ENCODE results near the gene SPINK8. TPM values are rescaled to one million over a fixed set of nuclear protein-coding genes. Genes with fewer than 3 reads are reported as not detected.

Gene SPINK8
- total and polyA plus RNA-seq, 12 donors, result not detected

- intact Hi-C loops (cut with DNase I), result loop anchor here in 7 of 10 donors (2.0 to 10.0 kb wide), 5 partner anchors 118 to 278 kb away; partner anchors contain the start of gene PFKFB4 (in 3 of the 7)
- TF ChIP-seq, protein P1, sequence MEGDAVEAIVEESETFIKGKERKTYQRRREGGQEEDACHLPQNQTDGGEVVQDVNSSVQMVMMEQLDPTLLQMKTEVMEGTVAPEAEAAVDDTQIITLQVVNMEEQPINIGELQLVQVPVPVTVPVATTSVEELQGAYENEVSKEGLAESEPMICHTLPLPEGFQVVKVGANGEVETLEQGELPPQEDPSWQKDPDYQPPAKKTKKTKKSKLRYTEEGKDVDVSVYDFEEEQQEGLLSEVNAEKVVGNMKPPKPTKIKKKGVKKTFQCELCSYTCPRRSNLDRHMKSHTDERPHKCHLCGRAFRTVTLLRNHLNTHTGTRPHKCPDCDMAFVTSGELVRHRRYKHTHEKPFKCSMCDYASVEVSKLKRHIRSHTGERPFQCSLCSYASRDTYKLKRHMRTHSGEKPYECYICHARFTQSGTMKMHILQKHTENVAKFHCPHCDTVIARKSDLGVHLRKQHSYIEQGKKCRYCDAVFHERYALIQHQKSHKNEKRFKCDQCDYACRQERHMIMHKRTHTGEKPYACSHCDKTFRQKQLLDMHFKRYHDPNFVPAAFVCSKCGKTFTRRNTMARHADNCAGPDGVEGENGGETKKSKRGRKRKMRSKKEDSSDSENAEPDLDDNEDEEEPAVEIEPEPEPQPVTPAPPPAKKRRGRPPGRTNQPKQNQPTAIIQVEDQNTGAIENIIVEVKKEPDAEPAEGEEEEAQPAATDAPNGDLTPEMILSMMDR (IDR thresholded peaks at IDR 0.05), result no peak
Measured at GRCh38 chr3:48276911-48277641, 56.4 kb downstream of the SPINK8 start.

DNA sequence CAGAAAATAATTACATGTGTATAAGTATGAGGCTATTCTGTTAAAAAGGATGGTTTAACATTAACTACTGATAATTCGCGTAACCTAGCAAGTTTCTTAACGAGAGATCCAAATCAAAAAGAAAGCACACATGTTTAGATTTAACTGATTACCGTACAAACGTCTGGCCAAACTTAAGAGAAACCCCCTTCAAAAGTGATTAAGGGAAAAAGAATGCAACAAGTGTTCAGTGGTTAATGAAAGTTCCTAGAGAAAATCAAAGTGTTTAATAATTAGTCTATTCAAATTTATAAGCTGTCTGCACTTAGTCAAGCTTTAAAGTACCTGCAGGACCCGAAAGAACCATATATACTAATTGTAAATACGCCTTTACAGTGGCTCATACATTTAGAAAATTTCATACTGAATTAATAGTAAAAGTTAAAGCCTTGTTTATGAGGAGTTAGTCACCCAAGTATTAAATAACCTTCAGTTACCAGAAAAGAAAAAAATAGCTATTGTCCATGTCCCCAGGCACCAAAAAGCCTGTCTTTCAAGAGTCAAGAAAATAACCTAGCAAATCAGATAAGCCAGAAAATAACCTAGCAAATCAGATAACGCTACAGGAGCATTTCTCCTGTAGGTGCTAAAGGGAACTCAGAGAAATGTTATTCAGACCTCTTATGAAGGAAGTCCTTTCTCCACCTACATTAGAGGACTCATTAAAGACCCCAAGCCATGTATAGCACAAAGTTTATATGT is 58.0 kb downstream of the SPINK8 start:
- DNase-seq, result no peak
- ATAC-seq, result no peak
- H3K4me1 ChIP-seq, result peaks cover 0 to 3% (median 0%) of the 10 kb centered on the region in 9 donors
- intact Hi-C loops (cut with DNase I), result loop anchor here in 7 of 10 donors (2.0 to 10.0 kb wide), 6 partner anchors 119 to 279 kb away; partner anchors contain the start of gene PFKFB4 (in 3 of the 7)
- no peaks in the 10 kb centered on the region for H3K9me3 ChIP-seq
- TF ChIP-seq, protein P1 (IDR thresholded peaks at IDR 0.05), result no peak
- H3K36me3 ChIP-seq, result peaks cover 0 to 1% (median 0%) of the 10 kb centered on the region in 9 donors
- H3K4me3 ChIP-seq, result no peak overlapping the region
- 80 to 85% methylated on average over 8 of the region's 8 CpGs for WGBS, 2 donors
- no peak overlapping the region for H3K27ac ChIP-seq
- H3K27me3 ChIP-seq, result no peaks in the 10 kb centered on the region

More at GRCh38 chr3:48276911-48277641, 56.4 kb downstream of the SPINK8 start:
- Histone ChIP-seq H3K4me3 (no peak overlapping the region), H3K4me1 (peaks cover 0 to 3% (median 0%) of the 10 kb centered on the region in 9 donors), H3K27ac (no peak overlapping the region), H3K9me3 (no peaks in the 10 kb centered on the region), H3K36me3 (no peaks in the 10 kb centered on the region), H3K27me3 (no peaks in the 10 kb centered on the region)
- no peak for ATAC-seq
- 94 to 95% methylated on average over 7 of the region's 7 CpGs for WGBS, 2 donors
- no peak for DNase-seq

- TF ChIP-seq, protein P1 (IDR thresholded peaks at IDR 0.05), result no peak
Measured at GRCh38 chr3:48274452-48274851, 59.0 kb downstream of the SPINK8 start.

GRCh38 chr3:48273594-48274211 is 59.8 kb downstream of the SPINK8 start:
- H3K9me3 ChIP-seq, result no peaks in the 10 kb centered on the region
- intact Hi-C loops (cut with DNase I), result loop anchor here (1.0 to 10.0 kb wide), 10 partner anchors 121 to 281 kb away; partner anchors contain the start of genes PFKFB4 (in 3 of the 10) and PLXNB1 (in 1 of the 10)
- H3K36me3 ChIP-seq, result peaks cover 0 to 19% (median 0%) of the 10 kb centered on the region in 9 donors
- ATAC-seq, result peak; percentile 43 to 79 (median 66)
- H3K27ac ChIP-seq, result no peak overlapping the region
- TF ChIP-seq, protein P1 (IDR thresholded peaks at IDR 0.05), result peak; percentile 49 to 83 (median 80)
- DNase-seq, result peak in 1 of 2 donors; percentile 55
- peaks cover 0 to 3% (median 0%) of the 10 kb centered on the region in 9 donors for H3K4me1 ChIP-seq
- no peak overlapping the region for H3K4me3 ChIP-seq
- 8 to 10% methylated on average over 9 of the region's 9 CpGs for WGBS, 2 donors
- H3K27me3 ChIP-seq, result no peaks in the 10 kb centered on the region

More at GRCh38 chr3:48274452-48274851, 59.0 kb downstream of the SPINK8 start:
- intact Hi-C loops (cut with DNase I), result loop anchor here (2.0 to 10.0 kb wide), 7 partner anchors 120 to 280 kb away; partner anchors contain the start of genes PFKFB4 (in 3 of the 10) and PLXNB1 (in 1 of the 10)
- DNase-seq (no peak), ATAC-seq (peak in 1 of 8 donors; percentile 10)
- Histone ChIP-seq H3K27ac (no peak overlapping the region), H3K27me3 (no peaks in the 10 kb centered on the region), H3K36me3 (peaks cover 0 to 11% (median 0%) of the 10 kb centered on the region in 9 donors), H3K4me1 (peaks cover 0 to 3% (median 0%) of the 10 kb centered on the region in 9 donors), H3K9me3 (no peaks in the 10 kb centered on the region), H3K4me3 (no peak overlapping the region)
- 93% methylated on average over 10 of the region's 10 CpGs for WGBS, 2 donors
